GM12874 (cell line): ENCODE measurements around the gene VASP.

ENCODE experiments used
- TF ChIP-seq, protein P1 (sequence below): IDR thresholded peaks from 2 replicates; pipeline ENCODE4 v1.5.1; 2011; ENCODE audit warnings: low read depth, mild to moderate bottlenecking, control low read depth, low read length, moderate library complexity; ENCODE audit not compliant: insufficient read depth

Gene VASP

GRCh38 chr19:45475537-45476291, 31.6 kb upstream of the VASP start:
- TF ChIP-seq, protein P1, sequence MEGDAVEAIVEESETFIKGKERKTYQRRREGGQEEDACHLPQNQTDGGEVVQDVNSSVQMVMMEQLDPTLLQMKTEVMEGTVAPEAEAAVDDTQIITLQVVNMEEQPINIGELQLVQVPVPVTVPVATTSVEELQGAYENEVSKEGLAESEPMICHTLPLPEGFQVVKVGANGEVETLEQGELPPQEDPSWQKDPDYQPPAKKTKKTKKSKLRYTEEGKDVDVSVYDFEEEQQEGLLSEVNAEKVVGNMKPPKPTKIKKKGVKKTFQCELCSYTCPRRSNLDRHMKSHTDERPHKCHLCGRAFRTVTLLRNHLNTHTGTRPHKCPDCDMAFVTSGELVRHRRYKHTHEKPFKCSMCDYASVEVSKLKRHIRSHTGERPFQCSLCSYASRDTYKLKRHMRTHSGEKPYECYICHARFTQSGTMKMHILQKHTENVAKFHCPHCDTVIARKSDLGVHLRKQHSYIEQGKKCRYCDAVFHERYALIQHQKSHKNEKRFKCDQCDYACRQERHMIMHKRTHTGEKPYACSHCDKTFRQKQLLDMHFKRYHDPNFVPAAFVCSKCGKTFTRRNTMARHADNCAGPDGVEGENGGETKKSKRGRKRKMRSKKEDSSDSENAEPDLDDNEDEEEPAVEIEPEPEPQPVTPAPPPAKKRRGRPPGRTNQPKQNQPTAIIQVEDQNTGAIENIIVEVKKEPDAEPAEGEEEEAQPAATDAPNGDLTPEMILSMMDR = no peak

DNA sequence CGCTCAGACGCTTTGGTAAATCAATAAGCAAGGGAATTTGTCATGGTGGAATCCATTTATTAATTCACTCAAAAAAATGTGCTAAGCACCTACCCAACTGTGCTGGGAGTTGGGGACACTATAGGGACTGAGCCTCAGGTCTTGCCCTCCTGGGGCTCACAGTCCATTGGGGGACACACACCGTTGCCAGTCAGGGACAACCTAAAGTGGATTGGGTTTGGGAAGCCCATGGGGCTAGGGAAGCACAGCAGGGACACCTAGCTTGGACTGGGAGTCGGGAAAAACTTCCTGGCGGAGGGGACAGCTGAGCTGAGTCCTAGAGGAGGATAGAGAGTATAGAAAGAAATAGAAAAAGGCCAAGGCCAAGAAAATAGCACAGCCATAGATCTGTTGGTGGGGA, 31.0 kb upstream of the VASP start:
- TF ChIP-seq, protein P1 = no peak

GRCh38 chr19:45477186-45477585, 30.1 kb upstream of the VASP start:
- TF ChIP-seq, protein P1 = no peak

DNA sequence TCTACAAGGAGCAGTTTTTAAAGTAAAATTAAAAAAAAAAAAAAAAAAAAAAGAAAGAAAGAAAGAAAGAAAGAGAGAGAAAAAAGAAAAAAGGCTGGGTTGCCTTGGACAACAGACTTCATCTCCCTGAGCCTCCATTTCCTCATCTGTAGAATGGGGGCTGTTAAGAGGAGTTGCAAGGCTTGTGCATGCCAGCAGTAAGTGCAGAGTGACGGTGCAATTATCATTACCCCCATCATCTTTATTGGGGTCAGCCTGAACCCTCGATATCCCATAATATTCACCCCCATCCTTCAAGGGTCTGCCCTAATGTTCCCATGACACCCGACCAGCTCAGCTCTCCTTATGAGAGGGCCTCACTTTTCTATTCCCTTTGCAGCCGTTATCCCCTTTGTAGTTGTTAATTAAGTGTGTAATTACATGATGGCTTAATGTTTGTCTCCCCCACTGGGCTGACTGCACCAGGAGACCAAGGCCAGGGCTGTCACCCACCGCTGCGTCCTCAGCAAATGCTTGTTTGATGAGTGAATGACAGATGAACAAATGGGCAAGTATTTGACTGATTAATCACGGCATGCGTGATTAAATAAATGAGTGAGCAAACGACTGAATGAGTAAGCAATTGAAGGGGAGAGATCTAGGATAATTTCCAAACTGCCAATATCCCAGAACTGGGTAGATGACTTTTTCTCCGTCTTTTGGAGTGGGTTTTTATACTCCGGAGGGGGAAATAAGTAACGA, 29.4 kb upstream of the VASP start:
- TF ChIP-seq, protein P1 = no peak

DNA sequence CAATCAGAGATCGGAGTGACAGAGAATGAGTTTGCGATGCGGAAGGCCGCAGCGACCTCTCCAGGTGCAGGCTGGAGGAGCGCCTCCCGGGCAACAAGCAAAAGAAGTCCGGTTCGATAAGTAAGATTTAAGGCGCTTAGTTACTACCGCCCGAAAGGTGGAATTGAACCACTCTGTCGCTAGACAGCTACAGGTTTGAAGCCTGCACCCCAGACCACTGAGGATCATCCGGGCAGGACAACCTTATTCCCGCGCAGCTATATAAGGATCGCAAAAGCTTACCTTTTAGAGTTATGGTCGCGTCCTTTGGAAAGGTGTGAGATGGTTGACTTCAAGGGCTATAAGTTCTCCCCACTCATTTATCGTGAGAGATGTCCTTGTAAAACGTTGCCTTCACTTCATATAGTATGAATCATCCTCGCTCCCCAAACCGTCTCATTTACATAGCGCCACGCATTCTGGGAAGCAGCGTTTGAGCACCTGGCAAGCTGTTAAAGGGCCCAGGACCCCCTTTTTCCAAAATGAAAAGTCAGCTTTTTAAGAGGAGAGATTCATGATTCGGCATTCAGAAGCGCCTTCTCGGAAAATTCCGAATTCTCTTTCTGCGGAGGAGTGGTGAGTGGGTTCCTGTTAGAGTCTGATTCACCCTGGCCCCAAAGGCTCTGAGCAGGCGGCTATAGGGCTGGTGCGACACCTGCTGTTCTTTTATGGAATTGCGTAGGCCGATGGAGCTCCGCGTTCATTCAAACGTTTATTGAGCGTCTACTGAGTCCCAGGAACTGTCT, 28.6 kb upstream of the VASP start:
- TF ChIP-seq, protein P1 = peak; percentile 90

DNA sequence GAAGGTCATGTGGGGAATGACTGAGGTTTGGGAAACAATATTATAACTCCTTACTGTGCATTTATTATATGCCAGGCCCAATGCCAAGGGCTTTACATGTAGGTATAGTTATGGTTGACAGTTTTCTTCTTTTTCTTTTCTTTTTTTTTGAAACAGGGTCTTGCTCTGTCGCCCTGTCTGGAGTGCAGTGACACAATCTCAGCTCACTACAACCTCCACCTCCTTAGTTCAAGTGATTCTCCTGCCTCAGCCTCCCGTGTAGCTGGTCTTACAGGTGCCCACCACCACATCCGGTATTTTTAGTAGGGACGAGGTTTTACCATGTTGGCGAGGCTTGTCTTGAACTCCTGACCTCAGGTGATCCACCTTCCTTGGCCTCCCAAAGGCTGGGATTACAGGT, 24.2 kb upstream of the VASP start:
- TF ChIP-seq, protein P1 = no peak

DNA sequence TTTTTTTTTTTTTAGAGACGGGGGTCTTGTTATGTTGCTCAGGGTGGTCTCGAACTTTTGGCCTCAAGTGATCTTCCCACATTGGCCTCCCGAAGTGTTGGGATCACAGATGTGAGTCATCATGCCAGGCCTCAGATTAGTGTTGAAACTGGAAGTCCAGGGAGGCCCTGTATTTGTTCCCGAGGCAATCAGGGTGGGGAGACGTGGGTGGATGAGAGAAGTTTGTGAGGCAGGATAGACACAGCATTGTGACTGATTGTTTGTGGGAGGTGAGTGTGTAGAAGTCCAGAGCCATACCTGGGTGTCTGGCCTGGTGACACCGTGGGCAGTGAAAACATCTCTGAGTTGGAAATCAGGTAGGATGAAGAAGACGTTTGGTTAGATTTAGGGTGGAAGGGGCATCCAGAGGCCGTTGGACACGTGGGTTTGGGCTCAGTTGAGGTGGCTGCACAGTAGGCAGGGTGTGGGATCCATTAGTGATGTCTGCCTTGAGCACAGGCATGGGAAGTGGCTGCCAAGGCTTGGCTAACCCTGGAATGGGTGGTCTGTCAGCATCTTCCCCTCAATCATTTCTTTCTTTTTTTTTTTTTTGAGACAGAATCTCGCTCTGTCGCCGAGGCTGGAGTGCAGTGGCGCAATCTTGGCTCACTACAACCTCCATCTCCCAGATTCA, 22.9 kb upstream of the VASP start:
- TF ChIP-seq, protein P1 = no peak
